ENCODE data around the gene HS3ST2. TPM values are rescaled to one million over a fixed set of nuclear protein-coding genes. Genes with fewer than 3 reads are reported as not detected.

The HS3ST2 gene
- total RNA-seq, 2 donors from 2014 or later, result 0.26 to 0.33 TPM

GRCh38 chr16:22945361-22945760 lies 131.4 kb downstream of the HS3ST2 start:
- TF ChIP-seq POLR2A (IDR thresholded peaks at IDR 0.05), result no peak
- TF ChIP-seq, protein P1, sequence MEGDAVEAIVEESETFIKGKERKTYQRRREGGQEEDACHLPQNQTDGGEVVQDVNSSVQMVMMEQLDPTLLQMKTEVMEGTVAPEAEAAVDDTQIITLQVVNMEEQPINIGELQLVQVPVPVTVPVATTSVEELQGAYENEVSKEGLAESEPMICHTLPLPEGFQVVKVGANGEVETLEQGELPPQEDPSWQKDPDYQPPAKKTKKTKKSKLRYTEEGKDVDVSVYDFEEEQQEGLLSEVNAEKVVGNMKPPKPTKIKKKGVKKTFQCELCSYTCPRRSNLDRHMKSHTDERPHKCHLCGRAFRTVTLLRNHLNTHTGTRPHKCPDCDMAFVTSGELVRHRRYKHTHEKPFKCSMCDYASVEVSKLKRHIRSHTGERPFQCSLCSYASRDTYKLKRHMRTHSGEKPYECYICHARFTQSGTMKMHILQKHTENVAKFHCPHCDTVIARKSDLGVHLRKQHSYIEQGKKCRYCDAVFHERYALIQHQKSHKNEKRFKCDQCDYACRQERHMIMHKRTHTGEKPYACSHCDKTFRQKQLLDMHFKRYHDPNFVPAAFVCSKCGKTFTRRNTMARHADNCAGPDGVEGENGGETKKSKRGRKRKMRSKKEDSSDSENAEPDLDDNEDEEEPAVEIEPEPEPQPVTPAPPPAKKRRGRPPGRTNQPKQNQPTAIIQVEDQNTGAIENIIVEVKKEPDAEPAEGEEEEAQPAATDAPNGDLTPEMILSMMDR (IDR thresholded peaks at IDR 0.05), result no peak
- ATAC-seq (no peak), DNase-seq (peak in 1 of 4 donors; percentile 3)
- WGBS, 2 donors, result 25 to 33% methylated on average over 1 of the region's 1 CpG
- H3K4me1 ChIP-seq, result peaks cover 7% of the 10 kb centered on the region
- no peak overlapping the region for H3K27ac ChIP-seq
- no peaks in the 10 kb centered on the region for H3K9me3 ChIP-seq
- intact Hi-C loops (cut with DNase I), result no loop called here
- no peaks in the 10 kb centered on the region for H3K36me3 ChIP-seq (replicated peaks in 1 of 2; ENCODE audit: insufficient read depth in 1 of 2, low read depth in 2 of 2)
- peaks cover 0 to 9% of the 10 kb centered on the region in 2 donors for H3K27me3 ChIP-seq
- no peak overlapping the region for H3K4me3 ChIP-seq

DNA sequence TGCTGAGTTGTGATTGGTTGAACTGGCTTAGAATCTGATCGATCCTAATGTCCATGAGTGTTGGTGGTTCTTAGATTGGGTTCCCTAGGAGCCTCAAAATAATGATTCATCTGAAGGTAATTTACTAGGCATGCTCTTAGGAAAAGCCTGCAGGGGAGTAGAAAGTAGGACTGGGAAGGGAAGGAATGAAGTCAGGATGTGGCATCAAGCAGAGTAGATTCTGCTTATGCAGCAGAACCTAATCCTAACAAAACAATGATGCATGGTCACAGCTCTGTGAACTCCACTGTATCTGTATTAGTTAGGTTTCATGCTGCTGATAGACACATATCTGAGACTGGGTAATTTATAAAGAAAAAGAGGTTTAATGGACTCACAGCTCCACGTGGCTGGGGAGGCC lies 132.5 kb downstream of the HS3ST2 start:
- Histone ChIP-seq H3K9me3 (no peaks in the 10 kb centered on the region), H3K27ac (no peak overlapping the region), H3K27me3 (peaks cover 0 to 9% of the 10 kb centered on the region in 2 donors), H3K36me3 (replicated peaks in 1 of 2; ENCODE audit: insufficient read depth in 1 of 2, low read depth in 2 of 2) (no peaks in the 10 kb centered on the region), H3K4me3 (no peak overlapping the region), H3K4me1 (peaks cover 7% of the 10 kb centered on the region)
- intact Hi-C loops (cut with DNase I), result no loop called here
- no peak for TF ChIP-seq POLR2A (IDR thresholded peaks at IDR 0.05)
- TF ChIP-seq, protein P1 (IDR thresholded peaks at IDR 0.05), result no peak
- ATAC-seq (no peak), DNase-seq (no peak)
- WGBS, 2 donors, result 78 to 81% methylated on average over 2 of the region's 2 CpGs

- H3K9me3 ChIP-seq, result no peaks in the 10 kb centered on the region
- no peak overlapping the region for H3K4me3 ChIP-seq
- TF ChIP-seq, protein P1 (IDR thresholded peaks at IDR 0.05), result no peak
- TF ChIP-seq POLR2A (IDR thresholded peaks at IDR 0.05), result no peak
- 11% methylated on average over 33 of the region's 33 CpGs; no CpG with 5 or more reads in 1 of the 2 donors for WGBS, 2 donors
- H3K27ac ChIP-seq, result no peak overlapping the region
- no peak for ATAC-seq
- peaks cover 7% of the 10 kb centered on the region for H3K4me1 ChIP-seq
- peaks cover 0 to 9% of the 10 kb centered on the region in 2 donors for H3K27me3 ChIP-seq
- intact Hi-C loops (cut with DNase I), result no loop called here
- DNase-seq, result no peak
- no peaks in the 10 kb centered on the region for H3K36me3 ChIP-seq (replicated peaks in 1 of 2; ENCODE audit: insufficient read depth in 1 of 2, low read depth in 2 of 2)
Measured at GRCh38 chr16:22948058-22948602, 134.2 kb downstream of the HS3ST2 start.

- H3K36me3 ChIP-seq (replicated peaks in 1 of 2; ENCODE audit: insufficient read depth in 1 of 2, low read depth in 2 of 2), result no peaks in the 10 kb centered on the region
- no peaks in the 10 kb centered on the region for H3K9me3 ChIP-seq
- H3K4me3 ChIP-seq, result no peak overlapping the region
- ATAC-seq (peak; percentile 80), DNase-seq (peak; percentile 66 to 82 (median 80))
- H3K27me3 ChIP-seq, result peaks cover 0 to 9% of the 10 kb centered on the region in 2 donors
- WGBS, 2 donors, result 10 to 15% methylated on average over 16 to 18 of the region's 18 CpGs
- peaks cover 7% of the 10 kb centered on the region for H3K4me1 ChIP-seq
- intact Hi-C loops (cut with DNase I), result no loop called here
- H3K27ac ChIP-seq, result no peak overlapping the region
- TF ChIP-seq POLR2A (IDR thresholded peaks at IDR 0.05), result no peak
- TF ChIP-seq, protein P1 (IDR thresholded peaks at IDR 0.05), result peak; percentile 68 to 91 (median 76)
Measured at GRCh38 chr16:22948603-22949368, 134.8 kb downstream of the HS3ST2 start.

All from body of pancreas (tissue), 4 donors.